GM19463 (cell line): ENCODE results near the gene RECQL.

ENCODE experiments used
- ATAC-seq: cut with Tn5 transposase; IDR thresholded peaks from one replicate; pipeline ENCODE4 v1.9.1; 2021; ENCODE audit warnings: mild to moderate bottlenecking, moderate library complexity; ENCODE audit not compliant: unreplicated experiment

Gene RECQL, protein sequence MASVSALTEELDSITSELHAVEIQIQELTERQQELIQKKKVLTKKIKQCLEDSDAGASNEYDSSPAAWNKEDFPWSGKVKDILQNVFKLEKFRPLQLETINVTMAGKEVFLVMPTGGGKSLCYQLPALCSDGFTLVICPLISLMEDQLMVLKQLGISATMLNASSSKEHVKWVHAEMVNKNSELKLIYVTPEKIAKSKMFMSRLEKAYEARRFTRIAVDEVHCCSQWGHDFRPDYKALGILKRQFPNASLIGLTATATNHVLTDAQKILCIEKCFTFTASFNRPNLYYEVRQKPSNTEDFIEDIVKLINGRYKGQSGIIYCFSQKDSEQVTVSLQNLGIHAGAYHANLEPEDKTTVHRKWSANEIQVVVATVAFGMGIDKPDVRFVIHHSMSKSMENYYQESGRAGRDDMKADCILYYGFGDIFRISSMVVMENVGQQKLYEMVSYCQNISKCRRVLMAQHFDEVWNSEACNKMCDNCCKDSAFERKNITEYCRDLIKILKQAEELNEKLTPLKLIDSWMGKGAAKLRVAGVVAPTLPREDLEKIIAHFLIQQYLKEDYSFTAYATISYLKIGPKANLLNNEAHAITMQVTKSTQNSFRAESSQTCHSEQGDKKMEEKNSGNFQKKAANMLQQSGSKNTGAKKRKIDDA

DNA sequence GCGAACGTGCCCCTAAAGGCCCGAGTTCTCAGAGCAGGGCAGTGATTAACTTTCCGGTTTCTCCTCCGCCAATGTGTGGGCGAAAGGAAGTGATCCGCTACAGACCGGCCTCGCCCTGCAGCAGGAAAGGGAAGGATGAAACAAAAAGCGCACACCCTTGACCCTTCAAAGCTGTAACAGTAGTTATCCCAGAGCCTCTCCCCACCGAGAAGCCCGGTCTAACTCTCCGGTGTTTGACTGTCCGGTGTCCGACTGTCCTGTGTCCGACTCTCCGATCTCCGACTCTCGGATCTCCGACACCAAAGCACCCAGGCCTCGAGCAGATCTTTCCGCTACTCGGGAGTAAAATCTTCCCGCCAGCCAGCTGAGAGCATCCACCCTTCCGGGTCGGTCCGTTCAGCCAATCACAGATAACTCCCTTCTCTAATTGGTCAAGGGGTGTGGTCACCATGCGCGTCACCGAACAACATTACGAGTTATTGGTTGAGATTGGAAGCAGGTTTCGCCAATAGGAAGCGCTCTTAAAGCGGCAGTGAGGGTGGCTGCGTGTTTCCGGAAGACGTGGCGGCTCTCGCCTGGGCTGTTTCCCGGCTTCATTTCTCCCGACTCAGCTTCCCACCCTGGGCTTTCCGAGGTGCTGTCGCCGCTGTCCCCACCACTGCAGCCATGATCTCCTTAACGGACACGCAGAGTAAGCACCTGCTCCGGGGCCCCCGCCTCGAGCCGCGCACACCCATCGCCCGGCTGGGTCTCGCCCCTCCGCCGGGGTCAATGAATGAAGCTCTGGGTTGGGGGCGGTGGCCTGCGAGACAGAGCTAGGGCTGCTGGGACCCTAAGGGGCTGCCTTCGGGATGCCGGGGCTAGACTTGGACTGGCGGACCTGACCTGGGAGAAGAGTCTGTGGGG lies at the start of gene RECQL, which contains the start of gene GOLT1B:
Gene RECQL, minus strand, starts transcription at position 378 of the 906 bp plus-strand sequence. CDS start 2,065 bp downstream, outside the sequence.
Gene GOLT1B, plus strand, starts transcription at position 532 of the 906 bp plus-strand sequence. Its CDS starts 135 bp downstream, at position 667.
- peak; percentile 97 for ATAC-seq

GRCh38 chr12:21547437-21547836 lies 46.0 kb upstream of the RECQL start:
- no peak for ATAC-seq

- no peak for ATAC-seq
Observed at GRCh38 chr12:21546716-21547115, 45.3 kb upstream of the RECQL start.

GRCh38 chr12:21545557-21545956 lies 44.1 kb upstream of the RECQL start:
- no peak for ATAC-seq

- ATAC-seq = no peak
Observed at GRCh38 chr12:21543151-21543550, 41.7 kb upstream of the RECQL start.

DNA sequence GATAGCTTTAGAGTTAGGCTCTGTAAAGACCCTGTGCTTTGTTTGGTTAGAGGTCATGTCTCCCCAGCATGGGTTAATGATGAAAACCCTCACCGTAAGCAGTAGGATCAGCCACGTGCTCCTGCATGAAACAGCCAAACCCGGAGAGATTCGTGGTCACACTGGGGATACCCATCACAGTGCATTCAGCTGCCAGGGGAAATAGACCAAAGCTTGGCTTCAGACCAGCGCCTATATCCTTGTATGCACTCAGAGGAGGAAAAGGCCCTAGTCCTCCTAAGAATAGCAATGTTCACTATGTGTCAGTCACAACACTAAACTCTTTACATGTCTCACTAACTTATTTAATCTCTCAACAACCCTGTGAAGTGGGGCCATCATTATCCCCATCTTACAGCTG lies 41.0 kb upstream of the RECQL start:
- ATAC-seq = no peak

DNA sequence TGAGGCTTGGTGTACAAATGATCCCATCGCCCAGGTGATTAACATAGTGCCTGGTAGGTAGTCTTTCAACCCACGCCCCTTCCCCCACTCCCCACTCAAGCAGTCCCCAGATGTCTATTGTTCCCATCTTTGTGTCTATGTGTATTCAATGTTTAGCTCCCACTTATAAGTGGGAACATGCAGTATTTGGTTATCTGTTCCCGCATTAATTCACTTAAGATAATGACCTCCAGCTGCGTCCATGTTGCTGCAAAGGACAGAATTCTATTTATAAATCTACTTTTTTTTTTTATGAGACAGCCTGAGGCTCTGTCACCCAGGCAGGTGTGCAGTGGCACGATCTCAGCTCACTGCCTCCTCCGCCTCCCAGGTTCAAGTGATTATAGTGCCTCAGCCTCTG lies 40.3 kb upstream of the RECQL start:
- no peak for ATAC-seq

DNA sequence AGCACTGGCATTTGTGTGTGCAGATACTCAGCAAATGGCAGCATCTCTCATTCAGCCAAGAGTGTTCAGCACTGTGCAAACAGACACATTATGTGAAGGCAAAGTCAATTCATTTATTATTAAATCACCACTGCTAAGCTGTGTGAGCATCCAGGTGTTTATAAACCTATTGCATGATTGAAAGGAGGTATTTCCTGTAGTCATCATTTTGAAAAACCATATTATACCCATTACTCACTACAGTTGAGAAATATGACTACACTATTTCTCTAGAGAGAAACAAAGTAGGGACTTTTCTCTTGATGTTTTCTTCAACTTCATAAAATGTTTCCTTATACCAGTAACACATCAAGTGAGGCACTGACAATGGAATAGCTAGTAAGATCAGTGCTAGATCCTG lies 38.4 kb upstream of the RECQL start:
- ATAC-seq = no peak

GRCh38 chr12:21538061-21538653 lies 36.7 kb upstream of the RECQL start:
- ATAC-seq = no peak

DNA sequence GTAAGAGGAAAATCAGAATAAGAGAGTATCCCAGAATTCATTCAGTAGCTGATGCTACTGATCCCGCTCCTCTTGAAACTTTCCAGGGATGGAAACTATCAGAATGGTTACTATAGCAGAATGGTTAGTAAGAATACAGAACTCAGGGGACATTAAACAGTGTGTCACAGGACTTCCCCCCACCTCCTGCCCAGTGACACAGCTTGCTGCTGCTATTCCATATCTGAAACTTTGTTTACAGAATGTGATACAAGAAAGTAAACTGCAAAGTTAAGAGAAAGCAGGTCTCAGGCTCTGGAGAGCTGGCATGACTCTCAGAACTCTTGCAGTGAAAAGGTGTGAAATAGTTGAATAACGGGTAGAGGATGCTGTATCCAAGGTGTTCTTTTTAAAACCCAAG lies 28.0 kb upstream of the RECQL start:
- no peak for ATAC-seq

- ATAC-seq = no peak
Observed at GRCh38 chr12:21528953-21529352, 27.5 kb upstream of the RECQL start.

DNA sequence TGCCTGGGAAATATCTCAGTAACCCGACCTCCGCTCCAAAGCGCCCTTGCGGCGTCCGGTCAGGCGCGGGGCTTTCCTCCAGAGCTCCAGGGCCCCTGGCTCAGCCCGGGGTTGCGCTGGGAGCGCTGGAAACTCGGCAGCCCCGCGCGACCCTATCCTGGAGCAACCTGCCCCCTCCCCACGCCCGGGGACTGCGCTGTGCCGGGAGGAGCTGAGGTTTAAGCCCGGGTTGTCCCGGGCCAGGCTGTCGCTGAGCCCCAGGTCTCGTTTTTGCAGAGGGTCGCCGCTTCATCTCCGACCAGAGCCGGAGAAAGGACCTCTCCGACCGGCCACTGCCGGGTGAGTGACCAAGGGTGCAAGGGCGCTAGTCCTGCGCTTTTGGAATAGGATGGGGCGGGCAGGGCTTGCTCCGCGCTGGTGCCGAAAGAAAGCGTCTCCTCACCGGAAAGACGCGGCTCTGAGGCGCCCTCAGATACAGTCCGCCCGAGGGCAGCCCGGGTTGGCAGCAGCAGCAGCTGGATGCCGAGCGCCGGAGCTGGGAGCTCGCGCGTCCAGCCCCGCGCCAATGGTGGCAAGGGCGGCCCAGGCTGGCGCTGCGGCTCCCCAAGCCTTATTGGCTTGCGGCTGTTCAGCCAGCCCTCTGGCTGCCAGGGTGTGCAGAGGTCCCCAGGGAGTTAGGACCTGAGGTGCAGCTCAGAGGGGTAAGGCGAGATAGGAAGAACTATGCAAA lies 26.2 kb upstream of the RECQL start:
- peak; percentile 97 for ATAC-seq

- ATAC-seq = no peak
Observed at GRCh38 chr12:21526721-21527345, 25.4 kb upstream of the RECQL start.

- no peak for ATAC-seq
Observed at GRCh38 chr12:21526053-21526452, 24.6 kb upstream of the RECQL start, which contains the start of gene SPX. SPX (plus strand) TSS chr12:21526296; CDS start chr12:21526473, 177 bp downstream.

DNA sequence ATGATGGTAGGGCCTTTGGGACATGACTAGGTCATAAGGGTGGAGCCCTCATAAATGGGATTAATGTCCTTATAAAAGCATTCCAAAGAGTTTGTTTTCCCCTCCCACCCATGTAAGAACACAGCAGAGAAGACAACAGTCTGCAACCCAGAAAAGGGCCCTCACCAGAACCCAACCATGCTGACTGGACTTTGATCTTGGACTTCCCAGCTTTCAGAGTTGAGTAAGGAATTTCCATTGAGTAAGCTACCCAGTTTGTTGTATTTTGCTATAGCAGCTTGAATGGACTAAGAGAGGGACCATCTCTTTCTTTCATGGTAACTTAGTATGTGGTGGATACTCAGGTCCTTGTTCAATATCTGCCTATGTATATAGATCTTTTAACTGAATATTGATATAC lies 21.7 kb upstream of the RECQL start:
- no peak for ATAC-seq

GRCh38 chr12:21521541-21521940 lies 20.1 kb upstream of the RECQL start:
- no peak for ATAC-seq

- ATAC-seq = no peak
Observed at GRCh38 chr12:21518451-21518850, 17.0 kb upstream of the RECQL start.

DNA sequence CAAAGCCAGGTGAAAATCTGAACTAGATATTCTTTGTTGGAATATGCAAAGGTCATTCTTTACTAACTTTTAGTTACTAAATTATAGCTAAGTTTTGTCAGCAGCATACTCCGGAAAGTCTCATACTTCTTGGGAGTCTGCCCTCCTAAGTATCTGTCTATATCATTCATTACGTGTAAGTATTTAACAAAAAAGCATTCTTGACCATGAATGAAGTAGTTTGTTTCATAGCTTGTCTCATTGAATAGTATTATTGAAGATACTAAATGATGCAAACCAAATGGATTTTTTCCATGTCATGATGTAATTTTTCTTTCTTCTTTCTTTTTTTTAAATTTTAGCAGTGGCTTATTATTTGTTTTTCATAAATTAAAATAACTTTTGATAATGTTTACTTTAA lies 14.8 kb upstream of the RECQL start:
- no peak for ATAC-seq

DNA sequence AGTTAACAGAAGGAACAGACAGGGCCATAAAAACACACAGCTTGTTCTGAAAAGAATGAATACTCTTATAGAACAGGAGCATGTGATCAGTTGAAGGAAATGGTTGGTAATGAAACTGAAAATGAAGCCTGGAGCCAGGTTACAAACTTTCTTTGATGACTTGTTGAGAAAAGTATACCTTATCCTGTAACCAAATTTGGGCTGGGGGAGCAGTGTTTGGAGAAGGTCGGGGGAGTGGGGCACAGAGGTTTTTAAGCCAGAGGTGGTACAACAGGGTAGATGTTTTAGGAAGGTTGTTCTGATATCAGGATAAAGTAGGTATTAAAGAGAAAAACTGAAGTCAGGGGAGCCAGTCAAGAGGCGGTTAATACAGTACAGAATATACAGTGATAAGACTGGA lies 8.3 kb upstream of the RECQL start:
- ATAC-seq = peak; percentile 94

GRCh38 chr12:21507849-21508248 lies 6.4 kb upstream of the RECQL start:
- no peak for ATAC-seq
